ENCODE results near the gene MDM4. TPM values are rescaled to one million over a fixed set of nuclear protein-coding genes. Genes with fewer than 3 reads are reported as not detected.
"Not testable (repeated sequence)": the region's sequence is repeated elsewhere in the genome, so short reads cannot be mapped to it uniquely, and the experiment has no call there.

The MDM4 gene
- total RNA-seq, 1 donor from 2014 or later, result 30.8 TPM

DNA sequence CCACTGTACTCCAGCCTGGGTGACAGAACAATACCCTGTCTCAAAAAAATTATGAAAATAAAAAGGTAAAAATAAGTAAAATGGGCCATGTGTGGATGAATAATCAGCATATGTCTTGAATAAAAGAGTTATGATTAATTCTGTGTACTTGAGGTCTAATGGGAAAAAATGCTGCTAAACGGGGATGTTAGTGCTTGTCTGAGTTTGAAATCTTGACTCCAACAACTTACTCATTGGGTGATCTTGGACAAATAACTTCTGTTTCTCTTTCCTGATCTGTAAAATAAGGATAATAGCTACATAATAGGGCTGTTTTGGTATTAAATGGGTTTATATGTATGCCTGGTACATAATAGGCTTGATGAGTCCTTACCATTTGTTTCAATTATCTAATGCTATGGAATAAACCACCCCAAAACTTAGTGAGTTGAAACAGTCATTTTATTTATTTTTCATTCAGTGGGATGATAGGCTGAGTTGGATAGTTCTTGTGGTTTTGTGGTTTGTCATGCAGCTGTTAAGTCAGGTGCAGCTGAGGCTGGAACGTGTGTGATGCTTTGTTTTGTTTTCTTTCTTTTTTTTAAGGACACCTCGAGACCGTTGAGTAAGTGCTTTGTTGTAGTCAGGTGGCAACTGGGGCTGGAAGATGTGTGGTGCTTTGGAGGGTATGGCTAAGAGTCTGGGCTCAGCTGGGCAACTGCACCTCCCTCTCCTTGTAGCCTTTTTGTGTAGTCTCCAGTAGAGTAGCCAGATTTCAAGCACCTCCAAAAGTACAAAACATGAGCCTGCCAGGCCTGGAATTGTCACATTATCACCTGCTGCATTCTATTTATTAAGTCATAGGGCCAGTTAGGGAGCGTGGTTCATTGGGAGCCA, 4.9 kb downstream of the MDM4 start:
- no peak for DNase-seq

DNA sequence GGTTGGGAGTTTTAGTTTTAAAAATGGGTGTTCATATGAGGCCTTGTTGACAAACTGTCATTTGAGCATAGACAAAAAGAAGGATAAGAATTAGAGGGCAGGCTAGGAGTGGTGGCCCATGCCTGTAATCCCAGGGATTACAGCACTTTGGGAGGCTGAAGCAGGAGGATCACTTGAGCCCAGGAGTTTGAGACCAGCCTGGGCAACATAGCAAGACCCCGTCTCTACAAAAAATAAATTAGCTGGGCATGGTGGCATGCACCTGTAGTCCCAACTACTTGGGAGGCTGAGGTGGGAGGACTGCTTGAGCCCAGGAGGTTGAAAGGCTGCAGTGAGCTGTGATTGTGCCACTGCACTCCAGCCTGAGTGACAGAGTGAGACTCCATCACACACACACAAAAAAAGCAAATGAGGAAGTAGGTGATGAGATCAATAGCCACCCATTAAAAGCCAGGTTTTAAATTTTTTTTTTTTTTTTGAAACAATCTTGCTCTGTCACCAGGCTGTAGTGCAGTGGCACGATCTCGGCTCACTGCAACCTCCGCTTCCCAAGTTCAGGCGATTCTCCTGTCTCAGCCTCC, 5.8 kb downstream of the MDM4 start:
- DNase-seq, result not testable (repeated sequence)

DNA sequence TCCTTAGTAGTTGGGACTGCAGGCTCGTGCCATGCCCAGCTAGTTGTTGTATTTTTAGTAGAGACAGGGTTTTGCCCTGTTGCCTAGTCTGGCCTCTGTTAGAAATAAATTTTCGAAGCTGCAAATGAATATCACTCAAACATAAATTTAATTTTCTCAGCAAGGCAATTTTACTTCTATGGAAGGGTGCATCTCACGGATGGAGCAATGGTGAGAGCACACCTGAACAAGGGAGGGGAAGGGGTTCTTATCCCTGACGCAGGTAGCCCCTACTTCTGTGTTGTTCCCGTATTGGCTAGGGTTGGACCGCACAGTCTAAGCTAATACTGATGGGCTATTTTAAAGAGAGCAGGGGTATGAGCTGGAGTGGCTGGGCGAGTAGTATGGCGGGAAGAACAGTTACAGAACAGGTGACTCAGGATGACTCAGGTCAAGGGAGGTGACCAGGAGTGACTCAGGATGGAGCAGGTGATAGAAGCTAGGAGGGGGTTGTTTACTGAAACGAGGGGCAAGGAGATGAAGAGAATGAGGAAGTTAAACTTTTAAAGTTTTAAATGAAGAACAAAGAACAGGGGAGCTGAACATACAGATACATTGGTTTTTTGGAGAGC, 7.5 kb downstream of the MDM4 start:
- no peak for DNase-seq

DNA sequence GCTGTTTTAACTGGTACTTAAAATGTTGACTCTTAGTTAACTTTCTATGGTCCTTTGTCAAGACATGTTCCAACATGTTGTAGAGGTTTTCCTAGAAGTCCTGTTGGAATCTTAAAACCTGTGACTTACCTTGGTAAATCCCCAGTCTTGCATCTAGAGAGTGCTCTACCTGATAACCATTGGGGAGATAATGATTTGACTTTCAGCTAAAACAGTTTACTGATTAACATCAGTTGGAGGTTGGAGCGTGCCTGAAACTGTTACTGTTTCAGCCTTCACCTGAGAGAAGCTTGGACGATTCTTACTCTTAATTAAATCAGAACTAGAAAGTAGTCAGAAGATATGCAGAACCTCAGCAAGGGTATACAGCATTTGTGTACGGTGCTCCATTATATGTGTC, 8.8 kb downstream of the MDM4 start:
- no peak for DNase-seq

DNA sequence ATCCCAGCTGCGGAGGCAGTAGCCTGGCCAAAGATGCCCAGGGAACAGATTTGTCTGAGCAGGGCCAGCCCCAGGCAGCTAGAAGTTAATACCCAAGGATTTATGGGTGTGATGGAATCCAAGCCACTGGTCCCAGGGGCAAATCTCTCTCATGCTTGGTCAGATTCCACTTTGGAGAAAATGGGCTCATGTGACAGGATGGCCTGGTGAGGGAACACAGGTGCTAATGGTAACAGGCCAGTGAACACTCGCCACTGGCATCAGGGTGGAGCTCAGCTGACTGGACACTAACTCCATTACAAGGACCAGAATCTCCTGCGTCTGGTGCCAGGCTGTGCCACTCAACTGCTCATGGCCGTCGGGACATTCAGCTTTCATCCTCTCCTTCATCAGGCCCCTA, 12.0 kb downstream of the MDM4 start:
- no peak for DNase-seq

DNA sequence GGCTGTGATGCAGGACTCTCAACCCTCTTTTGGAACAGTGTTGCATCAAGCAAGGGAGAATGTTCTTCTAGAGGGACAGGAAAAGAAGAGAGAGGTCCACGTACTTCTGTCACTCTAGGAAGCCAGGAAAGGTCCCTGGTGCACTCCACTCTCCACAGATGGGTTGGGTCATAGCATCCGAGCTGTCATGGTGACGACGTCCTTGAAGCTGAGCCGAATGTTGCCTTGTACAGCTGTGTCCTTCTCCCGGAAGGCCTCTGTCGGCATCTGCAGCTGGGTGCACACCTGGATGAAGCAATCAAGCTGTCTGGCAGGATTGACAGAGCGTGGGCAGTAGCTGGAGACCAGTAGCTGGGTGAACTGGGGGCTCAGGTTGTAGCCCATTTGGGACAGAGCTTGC, 12.5 kb downstream of the MDM4 start:
- no peak for DNase-seq

DNA sequence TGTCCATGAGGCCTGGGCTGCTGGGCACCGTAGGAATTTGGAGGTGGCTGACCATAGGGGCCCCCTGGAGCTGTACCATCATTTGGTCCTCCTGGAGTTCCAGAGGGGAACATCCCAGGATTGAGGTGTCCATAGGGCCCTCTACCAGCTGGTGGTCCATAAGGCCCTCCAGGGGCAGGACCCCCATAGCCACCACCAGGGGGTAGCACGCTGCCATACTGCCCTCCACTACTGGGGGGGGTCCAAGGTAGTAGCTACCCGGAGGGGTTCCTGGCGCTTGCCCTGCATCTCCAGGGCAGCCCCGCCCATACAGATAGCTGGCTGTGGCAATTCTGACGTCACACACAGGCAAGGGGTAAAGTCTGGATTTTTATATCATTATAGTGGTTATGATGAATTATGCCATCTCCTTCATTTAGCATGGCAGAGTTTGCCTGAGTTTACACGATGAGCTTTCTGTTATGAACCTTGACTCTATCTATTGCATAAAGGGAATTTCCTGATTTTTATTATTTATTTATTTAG, 13.2 kb downstream of the MDM4 start:
- DNase-seq, result no peak

DNA sequence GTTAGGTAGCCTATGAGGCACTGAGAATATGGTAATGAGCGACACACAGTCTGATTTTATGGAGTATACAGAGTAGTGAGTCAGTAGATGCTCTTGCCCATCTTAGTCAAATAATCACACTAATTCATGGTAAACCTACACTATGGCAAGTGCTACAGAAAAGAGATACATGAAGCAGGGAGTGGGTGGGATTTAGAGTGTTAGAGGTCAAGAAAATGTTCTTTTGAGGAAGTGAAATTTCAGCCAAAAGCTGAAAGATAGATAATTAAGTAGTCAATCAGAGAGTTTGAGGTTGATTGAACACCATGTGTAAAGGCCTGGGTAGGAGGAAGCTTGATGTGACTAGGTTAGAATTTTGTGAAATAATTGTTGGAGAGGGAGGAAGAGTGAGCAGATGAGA, 14.7 kb downstream of the MDM4 start:
- DNase-seq, result no peak

DNA sequence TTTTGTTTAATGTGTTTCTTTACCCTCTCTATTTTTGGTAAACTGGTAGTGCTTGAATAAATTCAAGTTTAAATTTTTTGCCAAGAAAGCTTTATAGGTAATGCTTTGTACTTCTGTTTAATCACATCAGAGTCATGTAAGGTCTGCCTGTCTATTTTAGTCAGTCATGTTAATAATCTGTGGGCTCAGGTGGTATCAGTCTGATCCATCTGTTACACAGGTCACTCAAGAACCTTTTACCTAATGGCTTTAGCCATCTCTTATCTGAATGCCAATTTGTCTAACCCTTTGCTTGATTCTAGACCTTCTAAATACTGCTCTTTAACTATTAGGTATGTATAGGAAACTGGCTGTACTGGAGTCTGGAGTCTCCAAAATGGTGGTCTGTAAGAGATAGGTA, 16.6 kb downstream of the MDM4 start:
- no peak for DNase-seq

DNA sequence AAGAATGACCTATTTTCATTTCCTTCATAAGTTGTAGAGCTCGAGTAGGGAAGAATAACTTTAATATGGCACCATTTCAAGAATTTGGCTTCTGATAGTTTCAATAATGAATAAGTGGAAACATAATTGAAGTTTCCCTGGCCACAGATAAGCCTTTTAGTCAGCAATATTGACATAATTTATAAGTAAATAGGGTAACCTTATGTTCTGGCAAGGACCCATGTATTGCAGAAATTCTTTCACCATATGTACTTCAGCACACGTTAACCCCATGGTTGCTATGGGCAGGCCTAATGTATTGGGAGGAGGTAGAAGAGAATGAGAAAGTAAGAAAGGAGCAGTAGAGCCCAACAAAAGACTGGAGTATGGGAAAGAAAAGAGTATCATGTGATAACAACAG, 25.4 kb downstream of the MDM4 start:
- DNase-seq, result peak; percentile 21

DNA sequence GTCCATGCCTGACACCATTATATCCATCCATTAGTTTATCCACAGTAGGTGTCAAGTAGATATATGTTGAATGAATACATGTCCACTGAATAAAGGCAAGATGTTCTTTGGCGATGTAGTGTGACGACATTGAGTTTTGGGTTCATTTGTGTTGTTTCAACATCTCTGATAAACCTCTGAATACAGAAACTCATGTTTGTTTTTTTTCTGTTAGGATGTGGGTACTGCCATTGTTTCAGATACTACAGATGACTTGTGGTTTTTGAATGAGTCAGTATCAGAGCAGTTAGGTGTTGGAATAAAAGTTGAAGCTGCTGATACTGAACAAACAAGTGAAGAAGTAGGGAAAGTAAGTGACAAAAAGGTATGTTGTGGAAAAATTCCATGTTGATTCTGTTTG, 28.1 kb downstream of the MDM4 start:
- peak; percentile 45 for DNase-seq

DNA sequence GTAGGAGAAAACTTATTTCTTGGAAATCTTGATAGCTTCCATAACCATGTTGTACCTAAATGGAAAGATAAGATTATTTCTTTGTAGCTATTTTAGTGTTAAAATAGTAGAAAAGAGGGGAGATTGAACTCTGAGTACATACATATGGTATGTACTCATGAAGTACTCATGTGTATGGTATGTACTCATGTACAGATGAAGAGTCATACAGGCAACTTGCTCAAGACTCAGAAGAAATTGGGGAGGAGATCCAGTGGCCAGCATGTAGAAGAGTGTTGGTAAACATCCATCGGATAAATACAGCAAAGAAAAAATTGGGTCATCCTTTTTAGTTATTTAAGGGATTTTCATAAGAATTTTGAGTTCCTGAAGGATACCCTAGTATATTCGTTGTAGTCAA, 29.0 kb downstream of the MDM4 start:
- no peak for DNase-seq

DNA sequence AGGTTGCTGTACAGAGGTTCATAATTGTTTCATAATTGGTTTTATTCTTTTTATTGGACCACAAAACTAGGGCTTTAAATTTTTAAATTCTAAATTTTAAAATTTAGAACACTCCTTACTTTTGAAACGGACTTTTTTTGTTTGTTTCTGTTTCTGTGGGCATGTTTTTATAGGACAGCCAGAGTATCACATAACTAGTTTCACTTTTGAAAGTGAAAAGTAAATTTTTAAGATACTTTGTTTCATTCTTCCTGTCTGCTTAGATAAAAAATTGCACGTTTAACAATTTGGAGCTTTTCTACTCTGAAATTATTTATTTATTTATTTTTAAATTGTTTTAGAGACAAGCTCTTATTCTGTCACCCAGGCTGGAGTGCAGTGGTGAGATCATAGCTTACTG, 29.7 kb downstream of the MDM4 start:
- no peak for DNase-seq

DNA sequence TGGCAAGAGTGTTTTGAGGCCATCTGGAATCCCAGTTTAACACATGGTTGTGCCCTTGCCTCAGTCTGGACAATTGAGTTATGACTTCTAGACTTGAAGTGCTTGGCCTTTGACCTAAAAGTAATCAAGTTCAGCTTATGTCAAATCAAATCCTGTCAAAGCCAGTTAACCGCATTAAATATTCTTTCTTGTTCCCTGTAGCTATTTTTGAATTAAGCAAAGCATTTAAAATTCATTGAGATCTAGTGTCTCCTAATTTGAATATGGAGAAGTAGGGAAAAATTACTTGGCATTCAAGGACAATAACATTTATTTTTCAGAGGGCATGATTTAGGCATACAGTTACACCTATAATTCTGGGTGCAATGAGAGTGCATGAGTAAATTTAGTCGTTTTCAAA, 32.1 kb downstream of the MDM4 start:
- DNase-seq, result no peak

DNA sequence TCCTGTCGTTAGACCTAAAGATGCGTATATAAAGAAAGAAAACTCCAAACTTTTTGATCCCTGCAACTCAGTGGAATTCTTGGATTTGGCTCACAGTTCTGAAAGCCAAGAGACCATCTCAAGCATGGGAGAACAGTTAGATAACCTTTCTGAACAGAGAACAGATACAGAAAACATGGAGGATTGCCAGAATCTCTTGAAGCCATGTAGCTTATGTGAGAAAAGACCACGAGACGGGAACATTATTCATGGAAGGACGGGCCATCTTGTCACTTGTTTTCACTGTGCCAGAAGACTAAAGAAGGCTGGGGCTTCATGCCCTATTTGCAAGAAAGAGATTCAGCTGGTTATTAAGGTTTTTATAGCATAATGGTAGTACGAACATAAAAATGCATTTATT, 33.1 kb downstream of the MDM4 start:
- no peak for DNase-seq

DNA sequence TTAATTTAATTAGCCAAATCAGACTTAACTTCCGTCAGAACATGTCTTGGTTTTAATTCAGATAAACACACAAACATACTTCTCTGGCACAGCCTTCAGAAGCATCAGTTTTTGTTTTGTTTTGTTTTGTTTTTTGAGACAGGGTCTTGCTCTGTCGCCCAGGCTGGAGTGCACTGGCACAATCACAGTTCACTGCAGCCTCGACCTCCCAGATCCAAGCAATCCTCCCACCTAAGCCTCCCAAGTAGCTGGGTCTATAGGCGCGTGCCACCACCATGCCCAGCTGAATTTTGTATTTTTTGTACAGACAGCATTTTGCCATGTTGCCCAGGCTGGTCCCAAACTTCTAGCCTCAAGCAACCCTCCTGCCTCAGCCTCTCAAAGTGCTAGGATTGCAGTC, 34.7 kb downstream of the MDM4 start:
- DNase-seq, result no peak

DNA sequence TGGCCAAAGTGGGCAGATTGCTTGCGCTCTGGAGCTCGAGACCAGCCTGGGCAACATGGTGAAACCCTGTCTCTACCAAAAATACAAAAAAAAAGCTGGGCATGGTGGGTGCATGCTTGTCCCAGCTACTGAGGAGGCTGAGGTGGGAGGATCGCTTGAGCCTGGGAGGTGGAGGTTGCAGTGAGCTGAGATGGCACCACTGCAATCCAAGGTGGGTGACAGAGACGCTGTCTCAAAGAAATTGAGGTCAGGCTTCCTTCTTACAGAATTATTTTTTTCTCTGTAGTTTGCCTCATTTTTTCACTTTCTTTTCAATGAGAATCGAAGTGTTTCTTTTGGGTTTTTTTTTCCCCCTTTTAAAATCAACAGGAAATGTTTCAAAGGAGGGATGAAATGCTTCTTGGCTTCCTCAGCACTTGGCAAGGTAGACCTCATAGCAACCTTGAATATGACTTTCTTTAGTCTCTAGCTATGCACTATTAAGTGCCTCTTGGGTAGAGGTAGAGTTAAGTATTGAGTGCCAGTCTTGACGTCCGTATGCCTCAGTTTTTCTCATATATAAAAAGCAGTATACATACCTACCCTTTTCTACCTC, 40.3 kb downstream of the MDM4 start:
- no peak for DNase-seq

DNA sequence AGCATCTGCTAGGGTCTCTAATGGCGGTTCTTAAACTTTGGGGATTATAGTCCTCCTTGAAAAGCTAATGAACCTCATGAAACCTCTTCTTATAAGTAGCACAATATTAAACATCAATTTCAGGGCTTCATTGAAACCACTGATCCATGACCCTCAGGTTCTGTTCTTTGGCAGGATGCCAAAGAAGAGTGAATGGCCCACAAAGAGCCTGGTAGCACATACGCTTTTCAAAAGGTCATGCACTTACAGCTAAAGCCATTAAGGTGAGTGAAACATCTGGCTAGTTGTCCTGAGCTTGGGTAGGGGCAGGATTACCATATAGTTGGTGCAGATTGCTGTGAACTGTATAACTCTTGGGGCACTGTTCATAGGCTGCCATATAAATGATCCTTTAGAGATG, 42.3 kb downstream of the MDM4 start:
- no peak for DNase-seq

DNA sequence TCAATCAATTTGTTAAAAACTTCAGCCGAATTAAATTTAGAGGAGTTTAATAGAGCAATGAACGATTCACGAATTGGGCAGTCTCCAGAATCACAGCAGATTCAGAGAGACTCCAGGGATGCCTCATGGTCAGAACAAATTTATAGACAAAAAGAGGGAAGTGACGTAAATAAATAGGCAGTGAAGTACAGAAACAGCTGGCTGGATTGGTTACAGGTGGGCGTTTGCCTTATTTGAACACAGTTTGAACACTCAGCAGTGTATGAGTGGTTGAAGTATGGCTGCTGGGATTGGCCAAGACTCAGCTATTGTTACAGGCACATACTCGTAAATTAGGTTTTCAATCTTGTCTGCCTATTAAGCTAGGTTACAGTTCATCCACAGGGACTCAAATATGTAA, 43.8 kb downstream of the MDM4 start:
- not testable (repeated sequence) for DNase-seq

DNA sequence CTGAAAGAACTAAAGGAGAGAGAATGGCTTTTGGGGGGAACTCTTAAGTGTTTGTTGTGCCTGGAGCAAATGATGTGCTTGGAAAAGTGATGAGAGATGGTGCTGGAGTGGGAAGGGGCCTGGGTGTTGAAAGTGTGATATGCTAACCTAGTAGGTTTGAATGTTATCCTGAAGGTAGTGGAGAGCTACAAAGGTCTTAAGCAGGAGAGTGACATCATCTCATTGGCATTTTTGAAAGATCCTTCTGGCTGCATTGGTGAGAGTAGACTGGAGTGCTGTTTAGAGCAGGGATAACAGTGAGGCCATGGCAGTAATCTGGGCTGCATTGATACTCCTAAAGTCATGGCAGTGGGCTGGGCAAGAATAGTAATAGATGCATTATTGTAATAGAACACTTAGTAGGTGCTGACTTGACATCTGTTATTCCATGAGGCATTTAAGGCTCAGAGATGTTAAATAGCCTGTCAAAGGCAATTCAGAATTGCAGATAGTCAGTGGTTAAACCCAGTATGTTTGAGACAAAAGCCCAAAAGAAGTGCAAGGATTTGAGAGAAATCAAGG, 44.5 kb downstream of the MDM4 start:
- peak; percentile 26 for DNase-seq

DNA sequence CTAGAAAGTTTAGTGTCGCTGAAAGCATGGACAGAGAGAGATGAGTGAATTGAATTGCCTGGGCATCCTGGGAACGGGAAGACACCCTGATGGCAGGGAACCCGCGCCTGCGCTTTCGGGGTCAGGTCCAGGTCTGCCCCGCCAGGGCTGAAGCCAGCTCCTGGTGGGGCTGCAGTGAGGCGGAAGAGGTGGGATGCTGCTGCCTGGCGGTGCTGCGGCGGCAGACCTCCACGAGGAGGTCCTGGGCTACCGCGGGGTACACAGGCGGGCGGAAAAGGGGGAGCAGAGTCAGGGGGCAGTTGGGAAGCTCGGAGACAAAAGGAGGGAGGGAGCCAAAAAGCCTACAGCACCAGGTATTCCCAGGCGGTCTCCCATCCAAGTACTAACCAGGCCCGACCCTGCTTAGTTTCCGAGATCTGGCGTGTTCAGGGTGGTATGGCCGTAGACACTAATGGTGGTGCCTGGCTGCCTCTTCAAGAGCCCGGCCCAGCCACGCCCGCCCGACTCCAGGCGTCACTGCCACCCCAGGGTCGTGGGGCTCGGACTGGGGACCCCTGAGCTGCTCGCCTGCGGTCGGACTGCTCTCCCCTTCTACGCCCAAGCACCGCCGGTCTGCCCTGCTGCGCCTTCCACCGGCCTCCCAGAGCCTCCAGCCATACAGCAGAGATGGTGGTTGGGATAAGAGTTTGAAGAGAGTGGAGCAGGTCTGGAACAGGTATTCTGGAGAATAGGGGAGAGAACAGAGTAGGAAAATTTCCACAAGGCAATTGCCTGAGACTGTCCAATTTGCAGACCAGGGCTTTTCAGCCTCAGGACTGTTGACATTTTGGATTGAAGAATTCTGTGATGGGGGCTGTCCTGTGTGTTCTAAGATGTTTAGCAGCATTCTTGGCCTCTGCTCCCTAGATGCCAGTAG, 46.1 kb downstream of the MDM4 start:
- no peak for DNase-seq

DNA sequence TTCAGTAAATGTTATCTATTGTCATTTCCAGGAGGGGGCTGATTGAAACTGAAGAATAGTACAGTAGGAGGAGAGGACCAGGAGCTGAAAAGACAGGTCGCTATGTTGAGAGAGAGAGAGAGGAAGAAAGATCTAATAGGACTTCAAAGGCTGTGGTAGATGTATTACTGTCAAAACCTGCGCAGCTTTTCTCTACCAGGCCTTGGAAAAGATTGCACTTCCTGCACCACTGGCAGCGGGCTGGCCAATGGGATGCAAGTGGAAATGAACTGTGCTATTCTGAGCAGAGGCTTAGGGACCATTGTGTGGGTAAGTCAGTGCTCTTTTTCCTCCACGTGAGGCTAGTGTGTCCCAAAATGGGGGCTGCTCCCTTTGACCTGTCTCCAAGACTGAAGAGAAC, 47.1 kb downstream of the MDM4 start:
- peak; percentile 7 for DNase-seq

All from dermis blood vessel endothelial cell (primary cell).